HG02588 (cell line): ENCODE data around the gene DMXL2.
A peak's percentile ranks its signal among the peaks of the same experiment; 100 is the strongest.
"Not testable (repeated sequence)": the region's sequence is repeated elsewhere in the genome, so short reads cannot be mapped to it uniquely, and the experiment has no call there.

Experiments
- ATAC-seq: cut with Tn5 transposase; IDR thresholded peaks from one replicate; pipeline ENCODE4 v1.9.1; 2021; ENCODE audit warnings: mild to moderate bottlenecking, moderate library complexity; ENCODE audit not compliant: unreplicated experiment

DMXL2 gene

GRCh38 chr15:51622604-51623370 is at the start of gene DMXL2:
DMXL2 (minus strand) TSS chr15:51622771; CDS start chr15:51622545, 226 bp downstream.
- peak; percentile 41 for ATAC-seq

GRCh38 chr15:51672155-51672687 is 49.6 kb upstream of the DMXL2 start:
- no peak for ATAC-seq

GRCh38 chr15:51669381-51669780 is 46.8 kb upstream of the DMXL2 start:
- no peak for ATAC-seq

GRCh38 chr15:51668446-51668845 is 45.9 kb upstream of the DMXL2 start:
- ATAC-seq = no peak

GRCh38 chr15:51667478-51667877 is 44.9 kb upstream of the DMXL2 start:
- ATAC-seq = no peak

- no peak for ATAC-seq
These were observed 38.5 kb upstream of the DMXL2 start for GRCh38 chr15:51661072-51661471.

- ATAC-seq = no peak
These were observed 36.1 kb upstream of the DMXL2 start for GRCh38 chr15:51658664-51659063.

- ATAC-seq = not testable (repeated sequence)
These were observed 33.0 kb upstream of the DMXL2 start for GRCh38 chr15:51655401-51656057.

- no peak for ATAC-seq
These were observed 29.6 kb upstream of the DMXL2 start for GRCh38 chr15:51652084-51652668.

- ATAC-seq = no peak
These were observed 27.3 kb upstream of the DMXL2 start for GRCh38 chr15:51649659-51650521.

GRCh38 chr15:51648643-51649042 is 26.1 kb upstream of the DMXL2 start:
- ATAC-seq = not testable (repeated sequence)

- ATAC-seq = not testable (repeated sequence)
These were observed 25.5 kb upstream of the DMXL2 start for GRCh38 chr15:51648101-51648500.

- no peak for ATAC-seq
These were observed 24.6 kb upstream of the DMXL2 start for GRCh38 chr15:51647128-51647562.

GRCh38 chr15:51642696-51643095 is 20.1 kb upstream of the DMXL2 start:
- ATAC-seq = no peak

- ATAC-seq = no peak
These were observed 19.0 kb upstream of the DMXL2 start for GRCh38 chr15:51641490-51642130.

GRCh38 chr15:51634591-51635198 is 12.1 kb upstream of the DMXL2 start:
- no peak for ATAC-seq

GRCh38 chr15:51629612-51630011 is 7.0 kb upstream of the DMXL2 start:
- no peak for ATAC-seq

- no peak for ATAC-seq
These were observed 2.7 kb upstream of the DMXL2 start for GRCh38 chr15:51625236-51625635.

GRCh38 chr15:51624022-51624421 is 1.5 kb upstream of the DMXL2 start:
- no peak for ATAC-seq
